Stimulated activated CD4-positive, alpha-beta T cell treated with anti-CD3 and anti-CD28 coated beads, Interleukin-15, amount 100 ng/mL, for 1 hour (primary cell): ENCODE results near the gene KRT23.

Experiments used
- DNase-seq, 2 donors: peaks; one replicate each; pipeline ENCODE4 v3.0.0-alpha.2; 2020; ENCODE audit warnings: low read depth in 1 of 2, low spot score in 1 of 2

The KRT23 gene

DNA sequence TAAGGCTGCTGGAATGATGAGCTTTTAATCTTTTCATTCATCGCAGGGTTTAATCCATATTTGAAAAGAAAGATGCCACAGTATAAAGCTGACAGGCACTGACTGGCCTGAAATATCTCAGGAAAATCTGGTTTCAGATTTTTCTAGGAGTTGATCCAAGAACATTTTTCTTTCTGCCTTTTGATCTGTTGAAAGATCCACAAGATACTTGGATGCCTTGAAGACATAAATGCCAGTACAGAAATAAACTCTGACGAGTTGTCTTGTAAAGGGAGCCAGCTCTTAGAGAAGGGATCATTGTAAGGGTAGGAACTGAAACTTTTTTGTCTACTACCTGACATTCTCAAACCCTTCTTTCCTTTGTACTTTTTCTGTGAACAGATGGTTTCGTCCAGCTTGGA is 27.0 kb downstream of the KRT23 start:
- no peak for DNase-seq

DNA sequence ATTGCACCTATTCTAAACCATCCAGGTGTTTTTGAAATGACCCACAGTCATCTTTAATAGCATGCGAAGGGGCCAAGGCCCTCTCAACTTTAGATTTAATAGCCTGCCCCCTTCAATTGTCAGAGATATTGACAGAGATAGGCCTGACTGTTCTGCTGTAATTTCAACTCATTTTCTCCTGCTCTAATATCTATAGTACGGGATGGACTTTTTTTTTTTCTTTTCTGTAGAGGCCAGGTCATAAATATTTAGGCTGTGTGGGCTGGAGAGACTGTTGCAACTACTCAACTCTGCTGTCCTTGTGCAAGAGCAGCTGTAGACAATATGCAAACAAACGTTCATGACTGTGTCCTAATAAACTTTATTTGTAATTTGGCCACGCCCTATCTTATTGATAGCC is 27.7 kb downstream of the KRT23 start:
- DNase-seq = no peak

DNA sequence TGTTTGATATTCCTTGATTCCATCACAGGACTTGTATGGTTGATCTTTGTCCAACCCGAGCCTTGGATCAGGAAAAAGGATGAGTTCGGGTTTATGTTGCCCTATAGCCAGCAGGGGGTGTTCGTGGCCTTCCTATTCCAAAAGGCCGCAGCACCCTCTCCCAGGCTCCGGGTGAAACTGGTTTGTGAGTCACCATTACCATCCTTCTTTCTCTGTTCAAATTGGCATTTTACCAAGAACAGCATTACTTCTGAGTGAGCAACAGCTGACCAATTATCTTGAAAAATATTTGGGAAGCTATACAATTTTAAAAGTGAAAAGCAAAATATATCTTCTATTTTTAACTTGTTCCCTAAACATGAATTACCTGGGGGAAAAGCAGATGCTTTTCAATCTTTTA is 28.1 kb downstream of the KRT23 start:
- peak; percentile 26 to 28 for DNase-seq

DNA sequence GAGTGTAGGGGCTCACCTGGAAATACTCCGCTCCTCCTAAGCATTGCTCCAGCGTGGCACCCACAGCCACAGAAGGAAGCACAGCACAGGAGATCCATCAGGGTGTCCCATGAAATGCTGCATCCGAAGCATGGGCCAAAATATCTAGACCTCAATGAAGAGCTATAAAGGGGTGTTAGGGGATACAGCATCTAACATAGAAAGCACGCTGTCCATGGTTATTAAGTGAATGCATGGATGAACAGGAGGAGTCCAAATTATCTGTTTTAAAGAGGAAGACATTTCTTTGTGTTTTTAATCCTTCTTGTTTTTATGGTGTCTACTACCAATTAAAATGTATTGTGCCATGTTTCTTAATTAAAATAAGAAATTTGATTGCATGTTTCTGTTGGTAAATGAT is 30.8 kb downstream of the KRT23 start:
- no peak for DNase-seq

DNA sequence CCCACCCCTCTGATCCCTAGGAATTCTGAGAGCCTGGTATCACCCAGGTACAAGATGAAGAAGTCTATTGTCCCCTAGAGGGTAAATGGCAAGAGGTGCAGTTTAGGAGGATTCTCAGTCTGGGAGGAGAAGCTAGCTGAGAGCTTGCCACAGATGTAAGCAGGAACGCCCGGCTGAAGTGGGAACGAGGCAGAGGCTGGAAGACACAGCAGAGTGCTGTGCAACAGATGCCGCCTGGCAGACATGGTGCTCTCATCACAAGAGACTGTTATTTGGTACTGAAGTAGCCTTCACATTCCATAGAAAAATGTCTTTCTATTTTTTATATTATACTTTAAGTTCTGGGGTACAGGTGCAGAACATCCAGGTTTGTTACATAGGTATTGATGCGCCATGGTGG is 32.1 kb downstream of the KRT23 start:
- DNase-seq = no peak

DNA sequence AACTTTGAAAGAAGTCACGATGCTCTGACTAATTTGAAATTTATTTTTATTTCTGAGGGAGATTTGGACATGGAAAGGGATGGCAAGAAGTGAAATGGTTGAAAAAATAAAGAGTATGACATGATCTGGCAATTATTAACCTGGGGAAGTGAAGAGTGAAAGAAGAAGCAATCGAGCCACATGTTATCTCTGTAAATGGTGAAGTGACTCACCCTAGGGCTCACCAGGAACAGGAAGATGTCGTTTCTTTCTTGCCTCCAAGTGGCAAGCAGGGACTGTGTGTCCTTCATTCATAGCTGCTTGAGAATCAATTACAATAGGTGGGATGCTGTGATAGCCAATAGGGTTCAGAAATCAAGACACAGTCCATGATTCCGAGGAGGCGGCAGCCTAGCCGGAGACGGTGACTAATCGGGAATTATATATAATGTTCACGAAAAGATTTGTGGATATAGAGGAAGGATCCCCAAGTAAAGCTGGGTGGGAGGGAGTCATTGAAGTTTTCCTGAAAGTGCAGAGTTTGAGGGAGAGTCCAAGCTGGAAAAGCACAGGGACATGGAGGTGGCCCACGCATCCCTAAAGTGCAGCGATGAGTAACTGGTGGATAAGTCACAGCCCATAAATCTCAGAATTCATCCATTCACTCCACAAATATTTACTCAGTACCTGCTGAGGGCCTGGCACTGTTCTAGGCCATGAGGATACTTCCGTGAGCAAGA is 34.2 kb downstream of the KRT23 start:
- DNase-seq = no peak

DNA sequence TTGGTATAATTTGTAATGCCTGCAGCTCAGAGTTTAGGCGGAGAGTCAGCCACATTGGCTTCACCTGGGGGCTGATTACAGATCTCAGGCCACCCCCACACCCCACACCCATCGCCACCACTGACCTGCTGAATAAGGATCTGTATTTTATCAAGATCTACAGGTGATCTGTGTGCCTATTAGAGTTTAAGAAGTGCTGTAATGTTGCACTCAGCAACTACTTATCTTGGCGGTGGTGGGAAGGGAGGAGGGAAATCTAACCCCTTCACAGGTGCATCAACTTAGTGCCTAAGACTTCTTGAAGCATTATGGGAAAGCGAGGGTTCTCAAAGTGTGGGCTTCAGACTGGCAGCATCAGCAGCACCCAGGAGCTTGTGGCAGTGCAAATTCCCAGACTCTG is 34.9 kb downstream of the KRT23 start:
- DNase-seq = no peak

DNA sequence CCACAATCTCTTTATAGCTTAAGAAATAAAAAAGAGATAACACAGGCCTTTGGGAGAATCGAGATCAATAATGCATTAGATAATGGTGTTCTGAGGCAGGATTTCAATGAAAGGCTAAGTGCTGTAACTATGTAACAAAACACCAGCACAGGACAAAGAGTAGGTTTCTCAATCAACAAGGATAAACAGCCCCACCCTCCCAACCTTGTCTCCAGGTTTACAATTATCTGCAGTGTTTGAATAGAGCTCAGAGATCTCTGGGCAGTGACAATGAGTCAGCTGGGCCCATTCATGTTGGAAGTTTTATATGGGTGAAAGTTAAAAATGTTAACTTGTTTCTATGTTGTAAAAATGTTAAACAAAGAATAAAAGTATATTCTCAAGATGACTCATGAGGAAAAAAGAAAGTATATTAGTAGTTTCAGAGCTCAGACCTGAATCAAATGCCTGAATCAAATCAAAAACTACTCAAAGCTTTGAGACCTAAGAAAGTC is 35.4 kb downstream of the KRT23 start:
- no peak for DNase-seq

DNA sequence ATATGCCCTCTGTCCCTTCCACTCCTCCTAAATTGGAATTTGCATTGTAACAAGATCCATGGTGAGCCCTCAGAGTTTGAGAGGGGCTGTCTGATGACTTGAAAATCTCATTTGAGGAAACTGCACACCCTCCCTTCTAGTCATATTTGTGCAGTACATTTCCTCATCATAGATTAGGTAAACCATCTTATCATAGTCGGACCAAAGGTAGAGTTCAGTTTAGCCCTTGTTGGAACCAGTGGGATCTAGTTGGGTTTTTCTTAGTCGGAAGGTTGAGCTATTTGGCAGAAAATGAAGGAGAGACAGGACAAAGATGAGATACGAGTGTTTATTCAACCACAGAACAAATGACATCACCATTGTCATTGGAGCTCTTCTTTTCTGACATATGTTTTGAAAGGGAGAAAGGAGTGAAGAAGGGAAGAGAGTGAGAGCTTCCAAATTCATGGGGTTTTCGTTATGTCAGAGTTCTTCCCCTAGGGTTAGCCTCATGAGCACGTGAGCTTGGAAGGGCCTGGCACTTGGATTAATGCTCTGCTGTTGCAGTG is 36.6 kb downstream of the KRT23 start:
- no peak for DNase-seq

DNA sequence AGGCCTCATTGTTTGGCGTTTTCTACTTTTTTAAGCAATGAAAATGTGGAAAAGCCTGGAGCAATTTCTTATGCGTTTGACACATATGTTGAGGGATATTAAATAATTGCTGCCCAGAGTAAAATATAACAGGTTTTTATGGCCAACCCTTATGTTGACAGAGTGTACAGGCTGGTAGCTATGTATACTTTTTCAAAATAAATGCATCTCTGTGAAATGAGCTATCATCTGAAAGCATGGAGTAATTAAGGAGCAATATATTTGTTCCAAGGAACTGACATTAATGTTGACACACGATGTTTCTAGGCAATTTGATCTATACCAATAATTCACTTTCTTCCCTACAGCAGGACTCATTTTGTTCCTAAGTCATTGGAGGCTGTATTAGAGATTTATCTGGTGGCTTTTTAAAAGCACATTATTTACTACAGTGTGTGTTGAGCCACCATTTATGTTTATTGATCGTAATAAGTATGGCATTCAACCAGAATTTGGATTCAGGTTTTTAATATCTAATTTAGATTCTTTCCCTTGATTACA is 40.5 kb downstream of the KRT23 start:
- no peak for DNase-seq

DNA sequence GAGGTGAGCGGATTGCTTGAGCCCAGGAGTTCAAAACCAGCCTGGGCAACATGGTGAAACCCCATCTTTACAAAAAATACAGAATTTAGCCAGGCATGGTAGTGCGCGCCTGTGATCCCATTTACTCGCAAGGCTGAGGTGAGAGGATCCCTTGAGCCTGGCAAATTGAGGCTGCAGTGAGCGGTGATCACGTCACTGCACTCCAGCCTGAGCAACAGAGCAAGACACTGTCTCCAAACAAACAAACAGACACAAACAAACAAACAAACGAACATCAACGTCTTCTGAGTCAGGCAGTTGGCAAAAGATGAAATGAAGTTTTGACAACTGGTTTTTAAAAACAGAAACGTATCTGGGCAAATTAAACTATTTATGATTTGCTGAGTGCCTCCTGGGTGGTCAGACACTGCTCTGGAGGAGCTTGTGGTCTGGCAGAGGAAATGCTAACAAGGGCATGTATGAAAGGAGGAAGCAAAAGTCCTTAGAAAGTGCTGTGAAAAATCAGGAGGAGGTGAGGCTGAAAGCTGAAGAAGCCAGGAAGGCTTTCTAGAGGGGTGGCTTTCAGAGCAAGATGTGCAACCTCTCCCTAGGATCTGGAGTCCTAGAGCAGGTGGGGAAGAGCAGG is 42.2 kb downstream of the KRT23 start:
- no peak for DNase-seq

DNA sequence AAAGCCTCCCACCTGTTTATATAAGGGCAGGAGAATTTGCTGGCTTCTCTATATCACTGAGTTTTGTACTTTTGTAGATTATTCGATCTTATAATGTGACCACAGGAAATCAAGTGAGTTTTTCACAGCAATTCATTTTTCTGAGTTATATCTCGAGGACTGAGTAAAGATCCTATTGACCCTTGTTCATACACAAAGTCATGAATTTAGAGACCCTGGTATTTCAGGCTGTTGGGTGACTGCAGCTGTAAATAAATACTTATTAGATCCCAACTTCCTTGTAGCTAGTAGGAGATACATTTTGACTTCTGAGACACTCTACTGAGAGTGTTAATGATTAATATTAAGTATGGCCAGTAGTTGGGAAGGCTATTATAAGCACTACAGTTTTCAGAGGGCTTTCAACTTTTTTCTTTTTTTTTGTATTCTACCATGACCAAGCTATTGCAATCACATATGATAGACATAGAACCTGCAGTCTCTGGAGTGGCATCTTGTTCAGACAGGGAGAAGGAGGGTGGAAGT is 49.2 kb downstream of the KRT23 start:
- no peak for DNase-seq

DNA sequence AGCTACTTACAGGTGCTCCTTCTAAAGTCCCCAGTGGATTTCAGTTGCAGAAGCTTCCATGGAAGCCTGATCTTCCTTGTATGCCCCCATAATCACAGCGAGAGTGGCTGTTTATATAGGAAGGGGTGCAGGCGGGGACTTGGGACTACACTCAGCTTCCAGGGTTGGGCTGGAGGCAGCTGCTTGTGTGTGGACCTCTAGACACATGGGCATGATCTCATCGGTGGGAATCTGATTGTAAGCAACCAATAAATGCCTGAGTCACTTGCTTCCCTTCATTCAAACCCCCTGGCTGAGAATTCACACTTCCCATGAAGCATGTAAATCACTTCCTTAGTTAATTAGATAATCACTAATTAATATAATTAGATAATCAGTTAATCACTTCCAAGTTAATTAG is 51.4 kb downstream of the KRT23 start:
- no peak for DNase-seq

DNA sequence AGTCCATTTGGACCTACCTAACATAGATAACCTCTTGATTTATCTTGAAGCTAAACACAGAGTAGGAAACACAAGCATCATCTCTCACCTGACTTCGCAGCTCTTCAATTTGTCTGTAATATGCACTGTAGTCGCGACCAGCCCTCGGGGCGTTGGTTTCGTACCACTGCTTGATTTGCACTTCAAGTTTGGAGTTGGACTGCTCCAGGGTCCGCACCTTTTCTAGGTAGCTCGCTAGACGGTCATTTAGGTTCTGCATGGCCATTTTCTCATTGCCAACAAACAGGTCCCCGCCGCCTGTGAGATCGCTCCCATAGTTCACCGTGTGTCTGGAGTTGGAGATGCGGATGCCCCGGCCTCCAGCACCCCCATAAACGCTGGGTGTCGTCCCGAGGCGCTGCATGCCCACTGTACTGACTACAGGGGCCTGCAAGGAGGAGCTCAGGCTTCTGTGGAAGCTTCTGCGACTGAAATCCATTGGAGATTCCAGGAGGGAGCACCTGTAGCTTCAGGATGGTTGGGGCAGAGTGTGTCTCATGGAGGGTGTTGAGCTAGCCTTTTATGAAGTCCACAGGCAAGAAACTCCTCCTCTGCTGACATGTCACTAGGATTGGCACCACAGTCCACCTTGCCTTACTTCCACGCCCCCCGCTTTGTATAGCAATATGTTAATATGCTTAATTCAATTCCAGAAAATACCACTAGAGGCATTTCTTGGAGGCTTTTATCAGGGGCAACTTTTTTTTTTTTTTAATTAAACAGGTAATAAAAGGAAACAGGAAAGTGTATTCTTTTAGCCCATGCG is 52.5 kb downstream of the KRT23 start, which contains the start of gene KRT20:
TSS of gene KRT20 (minus strand) at position 535 of the 805 bp plus-strand sequence. CDS start at position 478, 57 bp downstream.
- DNase-seq = no peak

DNA sequence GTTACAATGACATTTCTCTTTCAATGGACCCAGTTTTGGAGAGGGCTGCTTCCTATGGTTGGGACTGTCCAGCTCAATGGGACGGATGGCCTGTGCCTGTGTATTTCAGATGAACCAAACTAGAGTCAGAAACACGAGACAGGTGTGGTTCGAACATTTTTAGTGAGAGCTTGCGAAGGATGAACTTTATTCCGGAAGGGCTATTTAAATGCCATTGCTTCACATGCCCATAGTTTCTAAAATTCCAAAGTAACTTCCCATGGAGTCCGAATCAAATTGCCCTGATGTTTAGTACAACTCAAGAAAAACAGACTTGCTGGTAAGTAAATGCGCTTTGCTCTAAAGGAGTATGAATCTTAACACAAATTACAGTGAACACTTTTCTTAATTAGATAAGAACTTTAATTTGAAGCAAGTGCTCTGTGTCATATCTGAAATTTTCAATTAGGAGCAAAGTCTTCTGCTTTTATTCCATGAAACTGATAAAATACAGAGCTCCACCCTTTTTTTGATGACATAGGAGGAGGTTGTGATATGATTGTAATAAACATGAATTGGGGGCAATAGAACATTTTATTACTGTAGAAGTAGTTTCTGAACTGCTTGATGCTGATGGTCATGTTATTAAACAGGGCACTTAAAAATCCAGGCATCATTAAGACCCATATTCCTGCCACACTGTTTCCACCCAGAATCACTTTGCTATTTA is 53.7 kb downstream of the KRT23 start:
- DNase-seq = no peak

DNA sequence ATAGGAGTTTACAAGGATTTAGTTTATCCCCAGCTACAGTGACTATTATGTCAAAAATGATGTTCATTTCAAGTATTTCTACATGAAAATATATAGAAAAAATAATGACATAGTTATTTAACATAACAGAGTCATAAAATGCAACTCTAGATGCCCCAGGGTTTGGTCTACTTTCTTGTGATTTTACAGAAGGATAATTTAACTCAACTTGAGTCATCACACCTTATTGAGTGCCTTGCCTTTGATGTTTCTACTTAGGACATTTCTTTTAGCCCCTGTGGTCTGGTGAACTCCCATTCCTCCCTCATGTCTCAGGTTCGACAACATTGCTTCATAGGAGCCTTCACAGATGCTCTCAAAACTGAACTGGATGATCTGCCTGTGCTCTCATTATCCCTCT is 54.4 kb downstream of the KRT23 start:
- no peak for DNase-seq

DNA sequence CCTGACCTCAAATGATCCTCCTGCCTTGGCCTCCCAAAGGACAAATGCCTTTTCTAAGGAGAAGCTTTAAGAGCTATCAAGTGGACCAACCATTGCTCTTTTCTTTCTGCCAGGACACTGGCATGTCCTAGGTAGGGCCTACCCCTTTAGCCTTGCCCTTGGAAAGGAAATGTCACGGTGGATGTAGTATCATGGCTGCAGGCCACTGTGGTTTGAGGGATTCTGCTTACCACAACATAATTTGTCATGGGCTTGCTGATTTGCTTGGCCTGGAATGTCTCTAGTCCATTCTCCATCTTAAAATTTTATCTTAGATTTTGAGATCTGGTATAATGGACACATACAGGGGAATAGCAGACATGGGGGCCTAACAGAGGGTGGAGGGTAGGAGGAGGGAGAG is 58.4 kb downstream of the KRT23 start:
- DNase-seq = no peak

DNA sequence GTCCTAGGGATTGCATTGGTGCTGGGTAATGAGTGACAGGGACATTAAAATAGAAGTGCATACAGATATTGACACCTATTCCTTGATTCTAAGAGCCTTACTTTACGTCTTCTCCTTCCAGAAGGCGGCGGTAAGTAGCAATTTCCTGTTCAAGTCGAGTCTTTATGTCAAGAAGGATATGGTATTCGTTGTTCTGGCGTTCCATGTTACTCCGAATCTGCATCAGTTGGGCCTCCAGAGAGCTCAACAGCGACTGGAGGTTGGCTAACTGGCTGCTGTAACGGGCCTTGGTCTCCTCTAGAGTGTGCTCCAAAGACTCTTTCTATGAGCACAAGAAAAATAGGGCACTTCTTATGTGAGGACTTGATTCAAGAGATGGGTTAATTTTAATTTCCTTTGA is 59.4 kb downstream of the KRT23 start:
- no peak for DNase-seq

DNA sequence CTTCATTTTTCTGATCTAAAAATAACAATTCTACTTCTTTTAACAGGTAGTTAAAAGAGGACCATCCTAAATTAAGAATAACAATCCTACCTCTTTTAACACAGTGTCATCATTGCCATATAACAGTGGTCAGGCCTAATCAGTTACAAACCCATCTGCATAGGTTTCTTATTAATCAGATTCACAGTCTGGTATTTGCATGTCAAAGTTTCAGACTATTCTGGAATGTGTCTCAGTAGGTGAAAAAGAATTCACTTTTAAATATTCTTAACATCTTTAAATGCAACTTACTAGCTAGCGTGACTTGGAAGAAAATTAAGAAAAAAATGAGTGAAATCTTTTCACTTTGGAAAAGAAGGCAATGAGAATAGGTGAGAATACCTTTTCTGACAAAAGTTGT is 63.6 kb downstream of the KRT23 start:
- no peak for DNase-seq

DNA sequence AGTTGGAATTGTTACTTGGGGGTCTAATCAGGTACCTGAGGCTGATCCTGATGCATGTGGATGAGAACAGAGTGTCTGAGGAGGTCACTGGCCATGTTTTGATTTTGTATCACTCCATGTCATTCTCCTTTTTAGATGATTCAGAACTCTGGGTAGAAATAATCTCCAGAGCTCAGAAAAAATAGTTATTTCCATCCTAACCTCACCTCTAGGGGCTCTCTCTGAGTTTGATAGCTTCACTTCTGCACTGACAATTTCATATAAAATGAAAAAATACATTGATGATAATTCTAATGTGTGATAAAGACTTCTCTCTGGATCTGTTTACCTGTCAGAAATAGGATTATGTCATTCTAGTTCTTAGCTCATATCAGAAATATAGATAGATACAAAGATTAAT is 64.2 kb downstream of the KRT23 start:
- no peak for DNase-seq
